BJ (cell line): ENCODE data around the gene TRABD2B. TPM values are rescaled to one million over a fixed set of nuclear protein-coding genes. Genes with fewer than 3 reads are reported as not detected.

Experiments
- CTCF ChIA-PET: fragments of 350-600 bp; formaldehyde crosslinking; extraction: SDS; loops from one replicate; lab custom pipeline; 2021; ENCODE audit warnings: antibody characterized with exemption, inconsistent platforms; lab: Yijun Ruan, JAX
- POLR2A ChIA-PET: fragments of 300-600 bp; sonication (Branson Sonifier 250); formaldehyde crosslinking; extraction: SDS; loops from one replicate; lab custom pipeline; 2021; ENCODE audit warnings: antibody characterized with exemption; lab: Charles Lee
- DNase-seq: peaks from one replicate; pipeline ENCODE4 v3.0.0-alpha.2; 2011; ENCODE audit warnings: low read depth
- H3K27me3 ChIP-seq: 2 replicates; pipeline ENCODE4 v1.6.0; 2011; ENCODE audit warnings: low read length; ENCODE audit not compliant: control insufficient read depth, insufficient read depth
- H3K36me3 ChIP-seq: 2 replicates; pipeline ENCODE4 v1.5.1; 2011; ENCODE audit warnings: low read length; ENCODE audit not compliant: control insufficient read depth, insufficient read depth
- H3K4me3 ChIP-seq: 2 replicates; pipeline ENCODE4 v1.5.1; 2011; ENCODE audit warnings: low read depth, mild to moderate bottlenecking, control low read depth, low read length
- polyA plus RNA-seq: library from polyadenylated mRNA; depleted of rRNA; stranded (reverse); fragments of >200 nt; gene quantifications from 2 replicates; pipeline ENCODE4 v1.2.3, GENCODE V29; 2011
- TF ChIP-seq, protein P1 (sequence below): IDR thresholded peaks from 2 replicates; pipeline ENCODE4 v1.5.1; 2011; ENCODE audit warnings: low read depth, mild to moderate bottlenecking, control low read depth, inconsistent platforms, low read length, moderate library complexity; ENCODE audit not compliant: insufficient read depth

Gene TRABD2B
- polyA plus RNA-seq, 1 experiment: not detected

DNA sequence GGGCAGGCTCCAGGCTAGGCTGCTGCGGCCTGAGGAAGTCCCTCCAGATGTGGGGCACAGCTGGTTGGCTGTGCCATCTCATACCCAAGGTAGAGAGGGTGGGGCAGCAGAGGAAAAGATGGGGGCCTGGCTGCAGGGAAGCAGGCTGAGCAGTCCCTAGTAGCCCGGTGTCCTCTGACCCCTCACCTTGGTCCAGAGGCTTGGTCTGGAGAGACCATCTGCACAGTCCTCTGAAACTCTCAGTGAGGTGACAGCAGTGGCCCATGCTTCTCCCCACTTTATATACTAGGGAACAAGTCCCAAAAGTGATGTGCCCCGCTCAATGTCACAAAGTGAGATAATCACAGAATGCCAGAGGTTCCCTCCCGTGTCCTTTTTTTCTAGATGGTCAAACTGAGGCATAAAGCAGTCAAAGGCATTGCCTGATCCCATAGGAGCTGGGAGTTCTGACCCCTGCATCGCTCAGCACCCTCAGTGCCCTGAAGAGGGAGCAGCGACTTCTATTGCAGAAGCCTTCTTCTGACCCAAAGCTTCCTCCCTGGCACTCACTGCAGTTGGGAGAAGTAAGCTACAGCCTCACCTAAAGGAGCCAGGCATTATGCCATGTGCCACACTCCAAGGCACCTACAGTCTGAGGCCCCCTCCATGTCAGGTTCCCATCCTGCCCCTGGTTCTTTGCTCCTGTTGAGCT, 45.5 kb downstream of the TRABD2B start:
- Histone ChIP-seq H3K27me3 (no peaks in the 10 kb centered on the region), H3K36me3 (no peaks in the 10 kb centered on the region), H3K4me3 (no peak overlapping the region)
- no peak for DNase-seq
- TF ChIP-seq, protein P1, sequence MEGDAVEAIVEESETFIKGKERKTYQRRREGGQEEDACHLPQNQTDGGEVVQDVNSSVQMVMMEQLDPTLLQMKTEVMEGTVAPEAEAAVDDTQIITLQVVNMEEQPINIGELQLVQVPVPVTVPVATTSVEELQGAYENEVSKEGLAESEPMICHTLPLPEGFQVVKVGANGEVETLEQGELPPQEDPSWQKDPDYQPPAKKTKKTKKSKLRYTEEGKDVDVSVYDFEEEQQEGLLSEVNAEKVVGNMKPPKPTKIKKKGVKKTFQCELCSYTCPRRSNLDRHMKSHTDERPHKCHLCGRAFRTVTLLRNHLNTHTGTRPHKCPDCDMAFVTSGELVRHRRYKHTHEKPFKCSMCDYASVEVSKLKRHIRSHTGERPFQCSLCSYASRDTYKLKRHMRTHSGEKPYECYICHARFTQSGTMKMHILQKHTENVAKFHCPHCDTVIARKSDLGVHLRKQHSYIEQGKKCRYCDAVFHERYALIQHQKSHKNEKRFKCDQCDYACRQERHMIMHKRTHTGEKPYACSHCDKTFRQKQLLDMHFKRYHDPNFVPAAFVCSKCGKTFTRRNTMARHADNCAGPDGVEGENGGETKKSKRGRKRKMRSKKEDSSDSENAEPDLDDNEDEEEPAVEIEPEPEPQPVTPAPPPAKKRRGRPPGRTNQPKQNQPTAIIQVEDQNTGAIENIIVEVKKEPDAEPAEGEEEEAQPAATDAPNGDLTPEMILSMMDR: no peak
- ChIA-PET CTCF (interaction anchor here (0.7 kb wide), 1 partner anchor 23 kb away, joined by 3 read pairs; no protein-coding TSS in a partner anchor), POLR2A (no interaction called here)

DNA sequence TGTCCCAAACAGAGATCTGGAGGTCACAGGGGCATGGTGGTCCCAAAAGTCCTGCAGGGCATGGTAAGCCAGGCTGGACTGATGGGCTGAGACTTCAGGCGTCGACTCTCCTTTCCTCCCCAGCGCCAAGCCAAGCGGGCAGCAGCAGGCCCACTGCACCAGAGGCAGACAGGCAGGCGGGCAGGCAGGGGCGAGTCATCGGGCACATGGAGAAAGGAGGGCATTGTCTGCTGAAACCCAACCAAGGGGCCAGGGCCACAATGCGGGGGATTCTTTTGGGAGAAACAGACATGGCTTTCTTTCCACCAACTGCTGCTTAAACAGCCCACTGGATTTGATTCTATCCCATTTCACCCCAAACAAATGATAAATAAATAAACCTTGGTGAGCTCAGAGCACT, 46.2 kb downstream of the TRABD2B start:
- ChIA-PET CTCF (no interaction called here), POLR2A (no interaction called here)
- Histone ChIP-seq H3K36me3 (no peaks in the 10 kb centered on the region), H3K27me3 (no peaks in the 10 kb centered on the region), H3K4me3 (no peak overlapping the region)
- no peak for DNase-seq
- TF ChIP-seq, protein P1: no peak

DNA sequence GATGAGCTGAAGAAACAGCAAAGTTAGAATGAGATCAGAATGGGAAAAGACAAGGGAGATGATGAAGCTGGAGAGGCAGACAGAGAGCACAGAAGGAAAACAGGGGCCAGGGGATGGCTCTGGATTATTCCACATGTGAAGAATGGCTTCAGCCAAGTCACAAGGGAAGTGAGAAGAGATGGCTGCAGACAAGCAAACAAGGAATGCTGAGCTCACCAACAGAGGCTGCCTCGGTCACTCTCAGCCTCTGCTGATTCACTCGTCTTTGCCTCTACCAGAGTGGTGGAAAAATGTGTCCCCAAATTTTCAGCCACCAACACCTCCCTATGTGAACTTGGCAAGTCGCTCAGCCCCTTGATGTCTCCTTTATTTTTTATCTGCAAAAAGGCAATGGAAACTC, 46.7 kb downstream of the TRABD2B start:
- no peaks in the 10 kb centered on the region for H3K36me3 ChIP-seq
- TF ChIP-seq, protein P1: no peak
- no peaks in the 10 kb centered on the region for H3K27me3 ChIP-seq
- POLR2A ChIA-PET: no interaction called here
- CTCF ChIA-PET: interaction anchor here (1.8 kb wide), 1 partner anchor 10 kb away, joined by 4 read pairs; no protein-coding TSS in a partner anchor
- DNase-seq: no peak
- no peak overlapping the region for H3K4me3 ChIP-seq

DNA sequence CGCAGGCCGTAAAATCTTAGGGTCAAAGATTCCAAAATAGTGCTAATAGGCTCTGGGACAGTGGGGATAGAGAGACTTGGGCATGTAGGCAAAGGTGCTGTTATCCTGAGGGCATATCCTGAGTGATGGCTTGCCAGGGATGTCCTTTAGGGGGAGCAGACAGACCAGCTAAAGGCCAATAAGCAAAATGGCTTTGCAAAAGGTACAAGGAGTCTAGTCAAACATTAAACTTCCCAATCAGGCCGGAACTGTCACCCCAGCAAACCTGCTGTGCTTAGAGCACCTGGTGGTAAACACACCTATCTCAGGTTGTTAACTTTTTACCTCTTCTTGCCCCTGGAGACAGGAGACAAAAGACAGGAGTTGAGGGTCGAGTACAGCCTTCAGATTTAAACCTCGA, 49.1 kb downstream of the TRABD2B start:
- POLR2A ChIA-PET: no interaction called here
- Histone ChIP-seq H3K27me3 (no peaks in the 10 kb centered on the region), H3K36me3 (no peaks in the 10 kb centered on the region), H3K4me3 (no peak overlapping the region)
- CTCF ChIA-PET: no interaction called here
- no peak for DNase-seq
- TF ChIP-seq, protein P1: no peak

DNA sequence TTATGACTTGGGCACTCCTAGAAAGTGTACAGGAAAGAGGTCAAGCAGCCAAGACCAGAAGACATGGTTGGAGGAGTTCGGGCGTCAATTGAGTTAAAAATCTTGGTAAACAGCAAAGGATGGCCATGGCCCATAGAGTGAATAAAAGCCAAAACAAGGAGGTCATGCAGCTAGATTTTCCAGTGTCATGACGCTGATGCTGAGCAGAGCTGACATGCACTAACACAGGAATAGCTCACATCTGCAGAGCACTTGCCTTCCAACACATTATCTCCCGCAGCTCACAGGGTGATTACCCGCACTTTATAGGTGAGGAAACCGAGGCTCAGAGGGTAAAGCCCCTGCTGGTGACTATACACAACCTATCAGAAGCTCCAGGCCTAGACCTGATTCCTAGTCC, 49.7 kb downstream of the TRABD2B start:
- POLR2A ChIA-PET: no interaction called here
- H3K36me3 ChIP-seq: no peaks in the 10 kb centered on the region
- no peaks in the 10 kb centered on the region for H3K27me3 ChIP-seq
- TF ChIP-seq, protein P1: no peak
- CTCF ChIA-PET: no interaction called here
- H3K4me3 ChIP-seq: no peak overlapping the region
- no peak for DNase-seq
